Thoracic aorta (tissue), 2 donors: ENCODE results near the gene TXNRD2. TPM values are rescaled to one million over a fixed set of nuclear protein-coding genes. Genes with fewer than 3 reads are reported as not detected.

Experiments
- ATAC-seq: fragments of 150-250 bp; one replicate; pipeline ENCODE4 v1.8.0; 2017; ENCODE audit warnings: low read depth; ENCODE audit not compliant: insufficient number of reproducible peaks, low FRiP score
- DNase-seq: peaks from one replicate; pipeline ENCODE4 v3.0.0-alpha.2; 2020; ENCODE audit warnings: low spot score
- H3K27ac ChIP-seq, 2 donors: fragments of 200-600 bp; sonication (generic); 1 replicate in 1 of 2; 2 replicates in 1 of 2; pipeline ENCODE4 v1.5.1; 2016; ENCODE audit warnings: mild to moderate bottlenecking in 2 of 2, moderate library complexity in 2 of 2
- H3K27me3 ChIP-seq: fragments of 200-600 bp; sonication (generic); replicated peaks from 2 replicates; pipeline ENCODE4 v1.6.0; 2016; ENCODE audit warnings: mild to moderate bottlenecking; ENCODE audit not compliant: insufficient read depth
- H3K36me3 ChIP-seq: fragments of 200-600 bp; sonication (generic); one replicate; pipeline ENCODE4 v1.5.1; 2016
- H3K4me1 ChIP-seq, 2 donors: fragments of 200-600 bp; sonication (generic); 1 replicate in 1 of 2; 2 replicates in 1 of 2; pipeline versions ENCODE4 v1.5.1 to v1.6.0; 2016; ENCODE audit warnings: low read depth in 2 of 2, mild to moderate bottlenecking in 1 of 2; ENCODE audit not compliant: control insufficient read depth in 1 of 2
- H3K4me3 ChIP-seq: fragments of 200-600 bp; sonication (generic); 2 replicates; pipeline ENCODE4 v1.5.1; 2016; ENCODE audit warnings: mild to moderate bottlenecking
- H3K9me3 ChIP-seq: fragments of 200-600 bp; sonication (generic); 2 replicates; pipeline ENCODE4 v1.5.1; 2016
- CTCF ChIP-seq: fragments of 200-600 bp; sonication (generic); IDR thresholded peaks from one replicate; pipeline ENCODE4 v1.5.1; 2019; ENCODE audit warnings: antibody characterized with exemption
- total RNA-seq, 2 donors: library from RNA; depleted of rRNA; stranded (reverse); fragments of >200 nt; gene quantifications; one replicate each; pipeline versions ENCODE4 v1.1.0 to v1.2.3, GENCODE V29; 2016

The TXNRD2 gene
- total RNA-seq, 2 donors from 2014 or later, result 27.4 to 37.6 TPM

DNA sequence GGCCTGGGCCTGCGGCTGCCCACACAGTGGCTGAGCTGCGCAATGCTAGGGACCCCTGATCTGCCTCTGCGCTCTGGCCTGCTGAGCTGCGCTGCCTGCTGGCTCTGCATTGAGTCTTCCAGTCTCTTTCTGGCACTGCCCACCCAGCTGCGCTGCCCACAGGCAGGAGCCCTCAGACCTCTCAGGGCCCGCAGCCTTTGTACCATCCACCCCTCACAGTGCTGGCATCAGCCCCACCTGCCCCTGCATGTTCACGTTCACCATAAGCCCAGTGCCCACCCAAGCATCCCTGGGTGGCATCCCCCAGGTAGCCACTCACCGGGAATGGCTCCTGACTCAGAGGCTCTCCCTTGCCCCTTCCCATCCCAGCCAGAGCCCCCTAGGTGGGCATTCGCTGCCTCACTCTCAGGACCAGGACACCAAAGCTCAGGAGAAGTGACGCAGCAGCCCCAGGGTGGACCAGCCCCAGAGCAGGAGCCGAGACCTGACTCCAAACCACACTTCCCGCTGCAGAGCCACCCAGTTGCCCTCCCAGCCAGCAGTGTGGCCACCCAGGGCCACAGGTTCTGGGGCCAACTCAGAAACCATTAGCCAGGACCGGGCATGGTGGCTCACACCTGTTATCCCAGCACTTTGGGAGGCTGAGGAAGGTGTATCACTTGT, 21.8 kb downstream of the TXNRD2 start:
- no peak for DNase-seq
- no peaks in the 10 kb centered on the region for H3K4me1 ChIP-seq
- no peak for TF ChIP-seq CTCF
- H3K36me3 ChIP-seq, result peaks cover 24% of the 10 kb centered on the region
- H3K27ac ChIP-seq, result no peak overlapping the region
- H3K27me3 ChIP-seq, result no peaks in the 10 kb centered on the region
- ATAC-seq, result no peak
- H3K9me3 ChIP-seq, result no peaks in the 10 kb centered on the region
- no peak overlapping the region for H3K4me3 ChIP-seq

GRCh38 chr22:19918332-19919106, 23.1 kb downstream of the TXNRD2 start:
- H3K4me3 ChIP-seq, result no peak overlapping the region
- DNase-seq (no peak), ATAC-seq (no peak)
- no peak for TF ChIP-seq CTCF
- no peaks in the 10 kb centered on the region for H3K27me3 ChIP-seq
- no peaks in the 10 kb centered on the region for H3K4me1 ChIP-seq
- H3K9me3 ChIP-seq, result no peaks in the 10 kb centered on the region
- peaks cover 33% of the 10 kb centered on the region for H3K36me3 ChIP-seq
- no peak overlapping the region for H3K27ac ChIP-seq

DNA sequence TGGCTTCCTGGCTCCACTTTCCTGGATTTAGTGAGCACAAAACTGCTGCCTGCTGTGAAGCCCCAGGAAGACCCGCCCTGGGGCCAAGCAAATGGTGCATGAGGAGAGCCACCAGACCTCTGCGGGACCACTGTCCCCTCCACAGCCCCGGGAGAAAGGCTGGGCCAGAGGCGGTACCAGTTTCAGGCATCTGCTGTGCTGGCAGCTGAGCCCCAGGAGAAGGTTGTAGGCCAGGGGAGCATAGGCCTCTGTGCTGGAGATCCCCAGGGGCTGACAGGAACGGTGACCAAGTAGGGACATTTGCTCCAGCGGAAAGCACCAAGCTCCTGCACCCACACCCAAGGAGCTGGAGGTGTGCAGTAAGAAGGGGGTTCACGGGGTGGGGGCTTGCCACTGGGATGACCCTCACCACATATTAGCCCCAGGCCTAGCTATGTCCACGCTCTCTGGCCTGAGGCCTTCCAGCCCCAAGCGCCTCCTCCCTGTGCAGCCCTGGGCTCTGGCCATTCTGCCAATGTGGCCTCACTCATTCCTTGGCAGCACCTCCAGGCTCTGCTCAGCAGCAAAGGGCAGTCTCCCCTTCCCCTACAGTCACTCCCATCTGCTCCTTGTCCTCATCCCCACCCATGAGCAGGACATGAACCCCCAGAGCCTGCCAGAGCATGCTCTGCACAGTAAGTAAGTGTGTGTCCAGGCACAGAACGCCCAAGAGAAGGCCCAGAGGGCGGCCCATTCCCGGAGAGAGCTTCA, 24.1 kb downstream of the TXNRD2 start:
- Histone ChIP-seq H3K27me3 (no peaks in the 10 kb centered on the region), H3K4me3 (no peak overlapping the region), H3K4me1 (no peaks in the 10 kb centered on the region), H3K27ac (no peak overlapping the region), H3K36me3 (peaks cover 40% of the 10 kb centered on the region), H3K9me3 (no peaks in the 10 kb centered on the region)
- DNase-seq (no peak), ATAC-seq (no peak)
- no peak for TF ChIP-seq CTCF

DNA sequence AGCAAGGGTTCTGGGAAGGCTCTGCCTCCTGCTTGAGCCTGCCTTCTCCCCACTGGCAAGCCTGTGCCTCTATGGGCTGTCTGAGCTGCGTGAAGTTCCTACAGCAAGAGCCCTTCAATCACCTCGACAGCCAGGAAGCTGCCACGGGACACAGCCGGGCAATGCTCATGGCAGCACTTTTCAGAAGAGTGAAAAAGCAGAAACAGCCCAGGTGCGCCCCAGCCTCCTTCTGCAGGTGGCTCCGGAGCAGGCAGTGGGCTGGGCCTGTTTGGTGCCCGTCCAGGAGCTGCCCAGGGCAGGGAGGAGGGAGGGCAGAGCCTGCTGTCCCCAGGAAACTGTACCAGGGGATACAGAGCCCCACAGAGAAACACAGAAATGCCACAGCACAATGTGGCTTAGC, 24.7 kb downstream of the TXNRD2 start:
- H3K27me3 ChIP-seq, result no peaks in the 10 kb centered on the region
- ATAC-seq (no peak), DNase-seq (no peak)
- H3K36me3 ChIP-seq, result peaks cover 43% of the 10 kb centered on the region
- H3K4me3 ChIP-seq, result no peak overlapping the region
- H3K9me3 ChIP-seq, result no peaks in the 10 kb centered on the region
- no peaks in the 10 kb centered on the region for H3K4me1 ChIP-seq
- no peak for TF ChIP-seq CTCF
- H3K27ac ChIP-seq, result no peak overlapping the region

- no peak for ATAC-seq
- Histone ChIP-seq H3K4me1 (no peaks in the 10 kb centered on the region), H3K4me3 (no peak overlapping the region), H3K27me3 (no peaks in the 10 kb centered on the region), H3K9me3 (no peaks in the 10 kb centered on the region), H3K27ac (no peak overlapping the region), H3K36me3 (peaks cover 49% of the 10 kb centered on the region)
- DNase-seq, result no peak
- no peak for TF ChIP-seq CTCF
These were observed 25.6 kb downstream of the TXNRD2 start for GRCh38 chr22:19916006-19916405.
